Right lobe of liver (tissue), 6 donors: ENCODE data around the gene SPSB3. TPM values are rescaled to one million over a fixed set of nuclear protein-coding genes. Genes with fewer than 3 reads are reported as not detected.

Experiments
- ATAC-seq, 4 donors: fragments of 200-7000 bp; cut with Tn5 transposase; one replicate each; pipeline ENCODE4 v1.9.1; 2020; ENCODE audit warnings: mild to moderate bottlenecking in 4 of 4, moderate library complexity in 4 of 4
- DNase-seq, 3 donors: peaks; one replicate each; pipeline ENCODE4 v3.0.0-alpha.2; 2020
- H3K27ac ChIP-seq, 3 donors: fragments of 200-600 bp; one replicate each; pipeline ENCODE4 v1.8.0; 2022
- H3K27me3 ChIP-seq, 2 donors: fragments of 200-600 bp; one replicate each; pipeline ENCODE4 v1.8.0; 2022
- H3K36me3 ChIP-seq, 4 donors: fragments of 200-600 bp; sonication (generic) in 1 of 4; one replicate each; pipeline versions ENCODE4 v1.5.1 to v1.8.0; 2017 to 2022; ENCODE audit warnings: control low read depth in 1 of 4
- H3K4me1 ChIP-seq, 4 donors: fragments of 200-600 bp; sonication (generic) in 1 of 4; one replicate each; pipeline versions ENCODE4 v1.5.1 to v1.8.0; 2017 to 2022; ENCODE audit warnings: control low read depth in 1 of 4
- H3K4me3 ChIP-seq, 3 donors: fragments of 200-600 bp; one replicate each; pipeline ENCODE4 v1.8.0; 2022
- H3K9me3 ChIP-seq, 4 donors: fragments of 200-600 bp; sonication (generic) in 1 of 4; one replicate each; pipeline versions ENCODE4 v1.5.1 to v1.8.0; 2017 to 2022; ENCODE audit warnings: control low read depth in 1 of 4
- POLR2A ChIP-seq: fragments of 450-650 bp; IDR thresholded peaks from one replicate; pipeline ENCODE4 v1.6.1; 2017; ENCODE audit warnings: antibody characterized with exemption, mild to moderate bottlenecking
- WGBS: methylation state at CpG from one replicate; pipeline ENCODE4 v1.1.6; 2018; ENCODE audit warnings: low coverage, low lambda C conversion rate; ENCODE audit not compliant: insufficient coverage; ENCODE audit errors: missing lambda C conversion rate; 5-methylcytosine and 5-hydroxymethylcytosine counted together
- intact Hi-C, 2 donors: fragments of 100-400 bp; cut with DNase I; formaldehyde crosslinking; loops; one replicate each; pipeline versions ENCODE4 v1.11.2 to v1.14.1; 2022
- total RNA-seq, 6 experiments: library from RNA; depleted of rRNA in 2 of 6; stranded (reverse); fragments of >200 nt in 2 of 6; fragmentation: NEBNext Ultra II Directional in 3 of 6; extraction: Animal tissue kit (Norgen Biotek cat#: 25700) in 3 of 6; gene quantifications; one replicate each; pipeline versions ENCODE4 v1.1.0 to v1.2.4, GENCODE V29; 2016 to 2023
- TF ChIP-seq, protein P1 (sequence below), 4 donors: fragments of 200-600 bp in 3 of 4; fragments of 450-650 bp in 1 of 4; IDR thresholded peaks; one replicate each; pipeline versions ENCODE4 v1.5.1 to v1.8.0; 2016 to 2022; ENCODE audit warnings: antibody characterized with exemption in 4 of 4, mild to moderate bottlenecking in 2 of 4
- donor health status: DM: no; HTN: yes; CAD: no.
- donor health status: DM: no; HTN: no; CAD: no.
- donor health status: DM: no; HTN: no; CAD: no.
- donor health status: DM: no; HTN: yes; CAD: no.
- donor health status: DM: no; HTN: yes; CAD: no.

Gene SPSB3
- total RNA-seq, 6 experiments from 2014 or later, result 18.6 to 42.5 (median 34.5) TPM

DNA sequence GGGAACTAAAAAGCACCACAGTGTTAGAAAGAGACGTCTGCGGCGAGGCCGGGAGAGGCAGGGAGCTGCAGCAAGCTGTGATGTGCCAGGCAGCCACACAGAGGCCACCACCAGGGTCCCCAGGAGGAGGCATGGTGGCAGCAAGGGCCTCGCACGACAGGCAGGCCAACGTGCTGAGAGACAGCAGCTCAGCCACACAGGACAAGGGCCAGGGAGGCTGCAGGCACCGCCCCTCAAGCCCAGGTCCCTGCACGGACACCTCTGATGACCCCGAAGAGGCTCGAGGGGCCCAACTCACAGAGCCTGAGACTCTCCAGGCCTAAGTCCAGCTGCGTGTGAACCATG, 38.5 kb upstream of the SPSB3 start:
- TF ChIP-seq POLR2A, result no peak
- intact Hi-C loops, result loop anchor here in 1 of 2 donors (5.0 kb wide), 1 partner anchor 44 kb away; no protein-coding TSS in a partner anchor
- Histone ChIP-seq H3K36me3 (peaks cover 0 to 52% (median 29%) of the 10 kb centered on the region in 4 donors), H3K4me1 (peaks cover 0 to 40% (median 19%) of the 10 kb centered on the region in 4 donors), H3K27me3 (no peaks in the 10 kb centered on the region), H3K9me3 (no peaks in the 10 kb centered on the region), H3K27ac (no peak overlapping the region), H3K4me3 (no peak overlapping the region)
- ATAC-seq (no peak), DNase-seq (no peak)
- 0% methylated on average over 2 of the region's 12 CpGs for WGBS

DNA sequence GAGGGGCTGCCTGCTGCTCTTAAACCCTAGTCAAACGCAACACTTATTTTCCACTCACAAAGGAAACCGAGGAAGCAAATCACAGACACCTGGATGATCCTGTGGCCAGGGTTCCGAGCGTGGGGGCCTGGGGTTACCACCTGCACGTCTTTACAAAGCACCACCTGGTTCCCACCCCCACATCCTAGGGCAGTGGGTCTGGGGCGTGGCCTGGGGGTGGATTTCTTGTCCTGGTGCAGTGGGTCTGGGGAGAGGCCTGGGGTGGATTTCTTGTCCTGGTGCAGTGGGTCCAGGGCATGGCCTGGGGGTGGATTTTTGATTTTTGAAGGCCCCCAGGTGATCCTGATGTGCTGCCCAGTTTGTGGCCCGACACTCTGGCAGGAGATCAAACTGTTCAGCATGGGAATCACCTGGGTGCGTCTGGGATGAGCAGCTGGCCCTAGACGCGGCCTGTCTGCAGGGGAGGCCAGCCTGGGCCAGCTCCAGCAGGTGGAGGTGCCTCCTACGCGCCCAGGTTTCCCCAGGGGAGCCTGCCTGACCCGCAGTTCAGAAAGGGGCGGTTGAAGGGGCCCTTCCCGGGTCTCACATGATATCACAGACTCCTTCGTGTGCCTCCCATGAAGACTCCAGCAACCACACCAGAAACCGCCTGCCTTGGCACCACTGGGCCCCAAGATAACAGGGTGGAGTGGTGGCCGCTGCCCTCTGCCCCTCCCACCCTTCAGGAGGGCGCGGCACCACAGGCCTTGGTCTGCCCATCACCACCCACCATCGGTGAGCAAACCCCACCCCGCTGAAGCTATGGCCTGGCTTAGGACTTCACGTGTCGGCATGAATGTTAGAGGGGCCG, 38.0 kb upstream of the SPSB3 start:
- no peak for DNase-seq
- H3K4me3 ChIP-seq, result no peak overlapping the region
- peaks cover 0 to 56% (median 31%) of the 10 kb centered on the region in 4 donors for H3K36me3 ChIP-seq
- no peak overlapping the region for H3K27ac ChIP-seq
- TF ChIP-seq, protein P1, sequence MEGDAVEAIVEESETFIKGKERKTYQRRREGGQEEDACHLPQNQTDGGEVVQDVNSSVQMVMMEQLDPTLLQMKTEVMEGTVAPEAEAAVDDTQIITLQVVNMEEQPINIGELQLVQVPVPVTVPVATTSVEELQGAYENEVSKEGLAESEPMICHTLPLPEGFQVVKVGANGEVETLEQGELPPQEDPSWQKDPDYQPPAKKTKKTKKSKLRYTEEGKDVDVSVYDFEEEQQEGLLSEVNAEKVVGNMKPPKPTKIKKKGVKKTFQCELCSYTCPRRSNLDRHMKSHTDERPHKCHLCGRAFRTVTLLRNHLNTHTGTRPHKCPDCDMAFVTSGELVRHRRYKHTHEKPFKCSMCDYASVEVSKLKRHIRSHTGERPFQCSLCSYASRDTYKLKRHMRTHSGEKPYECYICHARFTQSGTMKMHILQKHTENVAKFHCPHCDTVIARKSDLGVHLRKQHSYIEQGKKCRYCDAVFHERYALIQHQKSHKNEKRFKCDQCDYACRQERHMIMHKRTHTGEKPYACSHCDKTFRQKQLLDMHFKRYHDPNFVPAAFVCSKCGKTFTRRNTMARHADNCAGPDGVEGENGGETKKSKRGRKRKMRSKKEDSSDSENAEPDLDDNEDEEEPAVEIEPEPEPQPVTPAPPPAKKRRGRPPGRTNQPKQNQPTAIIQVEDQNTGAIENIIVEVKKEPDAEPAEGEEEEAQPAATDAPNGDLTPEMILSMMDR (IDR thresholded peaks at IDR 0.05), result no peak
- TF ChIP-seq POLR2A, result no peak
- WGBS, result 76% methylated on average over 4 of the region's 25 CpGs
- H3K9me3 ChIP-seq, result no peaks in the 10 kb centered on the region
- peaks cover 0 to 38% (median 18%) of the 10 kb centered on the region in 4 donors for H3K4me1 ChIP-seq
- no peaks in the 10 kb centered on the region for H3K27me3 ChIP-seq
- no peak for ATAC-seq
- intact Hi-C loops, result loop anchor here in 1 of 2 donors (5.0 kb wide), 1 partner anchor 43 kb away; no protein-coding TSS in a partner anchor

DNA sequence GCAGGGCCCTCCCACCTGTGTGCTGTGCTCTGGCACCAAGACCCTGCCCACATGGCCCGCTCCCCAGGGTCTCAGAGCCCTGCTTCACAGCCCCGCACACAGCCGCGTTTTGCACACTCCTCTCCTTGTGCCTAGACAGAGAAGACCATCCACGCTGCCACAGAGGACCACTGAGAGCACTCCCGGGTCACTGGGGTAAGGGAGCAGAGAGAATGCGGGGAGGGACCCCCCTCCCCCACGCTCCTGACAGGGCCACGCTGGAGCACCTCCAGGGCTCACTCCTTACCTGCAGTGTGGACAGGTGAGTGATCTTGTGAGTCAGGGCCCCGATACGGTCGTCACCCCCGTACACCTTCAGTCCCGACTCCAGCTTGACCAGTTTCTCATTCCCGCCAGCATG, 37.2 kb upstream of the SPSB3 start:
- WGBS, result 89% methylated on average over 5 of the region's 15 CpGs
- ATAC-seq (no peak), DNase-seq (no peak)
- peaks cover 0 to 38% (median 15%) of the 10 kb centered on the region in 4 donors for H3K4me1 ChIP-seq
- TF ChIP-seq, protein P1 (IDR thresholded peaks at IDR 0.05), result no peak
- no peak for TF ChIP-seq POLR2A
- peaks cover 0 to 62% (median 33%) of the 10 kb centered on the region in 4 donors for H3K36me3 ChIP-seq
- H3K27me3 ChIP-seq, result no peaks in the 10 kb centered on the region
- intact Hi-C loops, result loop anchor here in 1 of 2 donors (5.0 kb wide), 1 partner anchor 42 kb away; no protein-coding TSS in a partner anchor
- no peaks in the 10 kb centered on the region for H3K9me3 ChIP-seq
- H3K27ac ChIP-seq, result no peak overlapping the region
- H3K4me3 ChIP-seq, result no peak overlapping the region

DNA sequence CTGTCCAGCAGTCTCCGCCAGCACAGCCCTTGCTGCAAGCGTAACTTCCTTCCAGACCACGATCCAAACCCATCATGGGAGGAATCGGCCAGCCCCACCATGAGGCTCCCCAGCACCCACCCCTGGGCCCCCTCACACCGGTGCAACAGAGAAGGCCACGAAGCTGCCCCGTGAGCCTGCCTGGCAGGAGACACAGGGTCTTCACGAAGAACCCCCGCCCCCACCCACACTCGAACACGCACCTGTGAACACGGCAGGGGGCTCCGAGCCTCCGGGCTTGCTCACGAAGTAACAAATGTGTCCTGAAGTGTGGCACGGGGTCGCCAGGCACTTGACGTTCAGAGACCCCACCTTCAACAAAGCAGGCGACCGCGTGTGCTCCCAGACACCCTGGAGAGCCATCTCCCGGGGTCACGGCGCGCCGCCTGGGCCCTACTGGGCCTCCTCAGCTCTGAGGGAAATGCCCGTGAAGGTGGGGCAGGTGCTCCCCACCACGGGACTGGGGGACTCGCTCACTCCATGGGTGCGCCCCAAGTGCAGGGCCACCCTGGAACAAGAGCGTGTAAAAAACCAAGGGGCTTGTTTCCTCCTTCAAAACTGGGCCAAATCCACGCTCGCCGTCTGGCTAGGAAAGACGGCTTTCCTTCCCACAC, 36.6 kb upstream of the SPSB3 start:
- H3K4me3 ChIP-seq, result no peak overlapping the region
- intact Hi-C loops, result no loop called here
- peaks cover 0 to 67% (median 35%) of the 10 kb centered on the region in 4 donors for H3K36me3 ChIP-seq
- 91% methylated on average over 9 of the region's 35 CpGs for WGBS
- DNase-seq, result no peak
- no peak overlapping the region for H3K27ac ChIP-seq
- H3K27me3 ChIP-seq, result no peaks in the 10 kb centered on the region
- TF ChIP-seq, protein P1 (IDR thresholded peaks at IDR 0.05), result no peak
- no peak for TF ChIP-seq POLR2A
- H3K4me1 ChIP-seq, result peaks cover 0 to 38% (median 12%) of the 10 kb centered on the region in 4 donors
- no peak for ATAC-seq
- H3K9me3 ChIP-seq, result no peaks in the 10 kb centered on the region
